Smooth muscle cell (in vitro differentiated cells): ENCODE data around the gene CACNB1. TPM values are rescaled to one million over a fixed set of nuclear protein-coding genes. Genes with fewer than 3 reads are reported as not detected.

ENCODE experiments used
- DNase-seq: peaks from one replicate; lab custom pipeline; 2025; ENCODE audit not compliant: unreplicated experiment; lab: John Stamatoyannopoulos, UW
- H2AFZ ChIP-seq: fragments of 200-600 bp; sonication (generic); 2 replicates; pipeline ENCODE4 v1.6.0; 2016; ENCODE audit warnings: antibody characterized with exemption, low read depth, mild to moderate bottlenecking
- H3F3A ChIP-seq: fragments of 200-600 bp; sonication (generic); 2 replicates; pipeline ENCODE4 v1.6.0; 2017; ENCODE audit warnings: antibody characterized with exemption, low read depth
- H3K27ac ChIP-seq: fragments of 200-600 bp; sonication (generic); 2 replicates; pipeline ENCODE4 v1.5.1; 2016; ENCODE audit warnings: low read depth, mild to moderate bottlenecking
- H3K27me3 ChIP-seq: fragments of 200-600 bp; sonication (generic); 2 replicates; pipeline ENCODE4 v1.6.1; 2016; ENCODE audit warnings: low read depth, mild to moderate bottlenecking
- H3K36me3 ChIP-seq: fragments of 200-600 bp; sonication (generic); 2 replicates; pipeline ENCODE4 v1.5.1; 2016; ENCODE audit warnings: low read depth
- H3K4me1 ChIP-seq: fragments of 200-600 bp; sonication (generic); 2 replicates; pipeline ENCODE4 v1.5.1; 2016; ENCODE audit warnings: low read depth
- H3K4me2 ChIP-seq: fragments of 200-600 bp; sonication (generic); 2 replicates; pipeline ENCODE4 v1.6.0; 2016; ENCODE audit warnings: mild to moderate bottlenecking
- H3K4me3 ChIP-seq: fragments of 200-600 bp; sonication (generic); 2 replicates; pipeline ENCODE4 v1.5.1; 2016; ENCODE audit warnings: mild to moderate bottlenecking
- H3K79me2 ChIP-seq: fragments of 200-600 bp; sonication (generic); 2 replicates; pipeline ENCODE4 v1.6.0; 2016; ENCODE audit warnings: low read depth, mild to moderate bottlenecking
- H3K9ac ChIP-seq: fragments of 200-600 bp; sonication (generic); 2 replicates; pipeline ENCODE4 v1.6.0; 2016; ENCODE audit warnings: low read depth
- H3K9me3 ChIP-seq: fragments of 200-600 bp; sonication (generic); replicated peaks from 2 replicates; pipeline ENCODE4 v1.5.1; 2016; ENCODE audit warnings: low read depth
- H4K20me1 ChIP-seq: fragments of 200-600 bp; sonication (generic); 2 replicates; pipeline ENCODE4 v1.6.0; 2016; ENCODE audit warnings: low read depth
- WGBS: methylation state at CpG from one replicate; pipeline ENCODE4 v1.1.7; 2016; ENCODE audit warnings: low lambda C conversion rate; 5-methylcytosine and 5-hydroxymethylcytosine counted together
- polyA plus RNA-seq: library from polyadenylated mRNA; unstranded; fragments of >200 nt; fragmentation: Nextera tagmentation; extraction: Ambion mirVana; gene quantifications from 2 replicates; pipeline ENCODE4 v1.2.1, GENCODE V29; 2016
- total RNA-seq: library from RNA; depleted of rRNA; stranded (reverse); fragments of >200 nt; gene quantifications from 2 replicates; pipeline ENCODE4 v1.2.3, GENCODE V29; 2014
- TF ChIP-seq, protein P1 (sequence below): fragments of 200-600 bp; sonication (generic); IDR thresholded peaks from 2 replicates; pipeline ENCODE4 v1.5.1; 2017; ENCODE audit warnings: borderline replicate concordance, mild to moderate bottlenecking, antibody characterized with exemption; ENCODE audit not compliant: insufficient read depth, poor library complexity, severe bottlenecking

Gene CACNB1
- total and polyA plus RNA-seq, 2 experiments from 2014 or later, result 7.1 to 9.2 TPM

DNA sequence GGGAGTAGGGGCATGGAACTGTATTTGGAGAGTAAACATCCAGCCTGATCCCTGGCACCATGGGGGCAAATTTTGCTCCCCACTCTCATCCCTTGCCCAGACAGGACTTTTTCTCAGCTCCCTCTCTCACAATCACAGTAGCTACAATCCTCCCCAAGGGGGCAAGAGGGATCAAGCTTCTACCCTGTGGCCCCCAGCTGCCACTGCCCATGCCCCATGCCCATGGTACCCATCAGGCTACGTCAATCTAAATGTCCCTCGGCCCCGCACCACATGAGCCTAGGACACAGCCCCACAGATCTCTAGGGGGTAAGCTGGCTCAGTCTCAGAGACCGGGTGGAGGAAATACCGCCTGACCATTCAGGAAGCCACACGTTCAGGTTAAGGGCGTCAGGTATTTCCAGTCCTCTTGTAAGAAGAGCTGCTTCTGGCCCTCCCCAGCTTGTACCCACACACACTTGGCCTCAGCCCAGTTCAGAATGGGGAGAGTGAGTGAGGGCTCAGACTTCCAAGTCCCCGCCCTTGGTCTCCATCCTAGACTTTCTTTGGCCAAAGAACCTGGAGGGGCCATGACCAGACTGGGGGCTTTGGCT, 1.8 kb downstream of the CACNB1 start:
- Histone ChIP-seq H3K27me3 (no peaks in the 10 kb centered on the region), H3K79me2 (peaks cover 25% of the 10 kb centered on the region), H3K9ac (no peak overlapping the region), H3F3A (peaks cover 3% of the 10 kb centered on the region), H3K4me3 (no peak overlapping the region), H3K36me3 (no peaks in the 10 kb centered on the region), H4K20me1 (peaks cover 18% of the 10 kb centered on the region), H3K4me2 (peak overlapping the region; percentile 98), H3K9me3 (no peaks in the 10 kb centered on the region), H3K4me1 (peaks cover 23% of the 10 kb centered on the region), H2AFZ (no peak overlapping the region), H3K27ac (no peak overlapping the region)
- DNase-seq, result no peak
- 76% methylated on average over 8 of the region's 8 CpGs for WGBS
- TF ChIP-seq, protein P1, sequence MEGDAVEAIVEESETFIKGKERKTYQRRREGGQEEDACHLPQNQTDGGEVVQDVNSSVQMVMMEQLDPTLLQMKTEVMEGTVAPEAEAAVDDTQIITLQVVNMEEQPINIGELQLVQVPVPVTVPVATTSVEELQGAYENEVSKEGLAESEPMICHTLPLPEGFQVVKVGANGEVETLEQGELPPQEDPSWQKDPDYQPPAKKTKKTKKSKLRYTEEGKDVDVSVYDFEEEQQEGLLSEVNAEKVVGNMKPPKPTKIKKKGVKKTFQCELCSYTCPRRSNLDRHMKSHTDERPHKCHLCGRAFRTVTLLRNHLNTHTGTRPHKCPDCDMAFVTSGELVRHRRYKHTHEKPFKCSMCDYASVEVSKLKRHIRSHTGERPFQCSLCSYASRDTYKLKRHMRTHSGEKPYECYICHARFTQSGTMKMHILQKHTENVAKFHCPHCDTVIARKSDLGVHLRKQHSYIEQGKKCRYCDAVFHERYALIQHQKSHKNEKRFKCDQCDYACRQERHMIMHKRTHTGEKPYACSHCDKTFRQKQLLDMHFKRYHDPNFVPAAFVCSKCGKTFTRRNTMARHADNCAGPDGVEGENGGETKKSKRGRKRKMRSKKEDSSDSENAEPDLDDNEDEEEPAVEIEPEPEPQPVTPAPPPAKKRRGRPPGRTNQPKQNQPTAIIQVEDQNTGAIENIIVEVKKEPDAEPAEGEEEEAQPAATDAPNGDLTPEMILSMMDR, result no peak

DNA sequence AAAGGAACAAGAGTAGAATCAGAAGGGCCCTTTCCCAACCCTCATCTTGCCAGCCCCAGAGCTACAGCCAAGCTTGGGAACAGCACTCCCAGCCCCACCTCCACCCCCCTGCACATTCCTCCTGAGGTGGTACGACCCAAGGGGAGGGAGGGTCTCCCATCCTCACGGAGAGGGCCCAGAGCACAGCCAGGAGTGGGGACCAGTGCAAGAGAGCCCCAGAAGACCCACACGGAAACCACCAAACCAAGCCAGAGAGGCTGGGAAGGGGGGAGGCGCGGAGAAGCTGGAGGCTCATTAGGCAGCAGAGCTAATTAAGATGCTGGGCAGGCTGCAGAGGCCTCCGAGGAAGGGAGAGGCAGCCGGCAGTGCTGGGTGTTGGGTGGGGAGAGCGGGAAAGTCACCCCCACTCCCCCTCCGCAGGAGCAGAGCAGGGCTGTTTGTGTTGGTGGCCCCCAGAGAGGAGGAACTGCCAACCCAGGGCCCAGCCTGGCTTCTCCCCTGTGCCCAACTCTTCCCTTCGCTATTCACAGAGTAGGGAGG, 2.4 kb downstream of the CACNB1 start:
- Histone ChIP-seq H3K36me3 (no peaks in the 10 kb centered on the region), H3K79me2 (peaks cover 19% of the 10 kb centered on the region), H3K4me2 (peak overlapping the region; percentile 98), H3K27me3 (no peaks in the 10 kb centered on the region), H2AFZ (no peak overlapping the region), H3K9me3 (no peaks in the 10 kb centered on the region), H3F3A (peaks cover 3% of the 10 kb centered on the region), H3K27ac (no peak overlapping the region), H3K9ac (no peak overlapping the region), H3K4me1 (peaks cover 23% of the 10 kb centered on the region), H3K4me3 (no peak overlapping the region), H4K20me1 (peaks cover 18% of the 10 kb centered on the region)
- TF ChIP-seq, protein P1, result no peak
- no peak for DNase-seq
- WGBS, result 37% methylated on average over 10 of the region's 10 CpGs

GRCh38 chr17:39194089-39194984, 3.1 kb downstream of the CACNB1 start:
- Histone ChIP-seq H2AFZ (no peak overlapping the region), H3K4me1 (peaks cover 23% of the 10 kb centered on the region), H3K27me3 (no peaks in the 10 kb centered on the region), H3K9ac (no peak overlapping the region), H3K4me3 (no peak overlapping the region), H3K4me2 (peak overlapping the region; percentile 98), H3F3A (peaks cover 3% of the 10 kb centered on the region), H3K79me2 (peaks cover 19% of the 10 kb centered on the region), H3K27ac (no peak overlapping the region), H3K36me3 (no peaks in the 10 kb centered on the region), H3K9me3 (no peaks in the 10 kb centered on the region), H4K20me1 (peaks cover 18% of the 10 kb centered on the region)
- peak; percentile 51 for DNase-seq
- TF ChIP-seq, protein P1, result peak; percentile 58
- WGBS, result 53% methylated on average over 14 of the region's 20 CpGs
